NCI-H1048 (cell line): ENCODE measurements around the gene ZNF831.

Experiments used
- DNase-seq: peaks from one replicate; lab custom pipeline; 2025; lab: John Stamatoyannopoulos, UW

The ZNF831 gene

GRCh38 chr20:59141818-59142581 lies 21.6 kb upstream of the ZNF831 start:
- no peak for DNase-seq

- DNase-seq = no peak
These were observed 20.3 kb upstream of the ZNF831 start for GRCh38 chr20:59143326-59143725.

- DNase-seq = no peak
These were observed 19.3 kb upstream of the ZNF831 start for GRCh38 chr20:59144179-59144830.

- DNase-seq = no peak
These were observed 18.8 kb upstream of the ZNF831 start for GRCh38 chr20:59144831-59145196.

GRCh38 chr20:59145247-59145923 lies 18.2 kb upstream of the ZNF831 start:
- no peak for DNase-seq

- DNase-seq = no peak
These were observed 17.5 kb upstream of the ZNF831 start for GRCh38 chr20:59145924-59146779.

GRCh38 chr20:59146780-59147565 lies 16.6 kb upstream of the ZNF831 start:
- DNase-seq = no peak

GRCh38 chr20:59147586-59147985 lies 16.0 kb upstream of the ZNF831 start:
- no peak for DNase-seq

GRCh38 chr20:59148701-59149493 lies 14.7 kb upstream of the ZNF831 start:
- DNase-seq = no peak

GRCh38 chr20:59149678-59150504 lies 13.7 kb upstream of the ZNF831 start:
- no peak for DNase-seq

GRCh38 chr20:59150821-59151251 lies 12.8 kb upstream of the ZNF831 start:
- no peak for DNase-seq

- DNase-seq = no peak
These were observed 12.2 kb upstream of the ZNF831 start for GRCh38 chr20:59151391-59151790.

- DNase-seq = no peak
These were observed 11.8 kb upstream of the ZNF831 start for GRCh38 chr20:59151820-59152219.

GRCh38 chr20:59152559-59153354 lies 10.9 kb upstream of the ZNF831 start:
- DNase-seq = no peak

- DNase-seq = no peak
These were observed 10.3 kb upstream of the ZNF831 start for GRCh38 chr20:59153355-59153681.

GRCh38 chr20:59153832-59154231 lies 9.8 kb upstream of the ZNF831 start:
- DNase-seq = no peak

- DNase-seq = no peak
These were observed 9.2 kb upstream of the ZNF831 start for GRCh38 chr20:59154317-59155013.

- DNase-seq = no peak
These were observed 6.6 kb upstream of the ZNF831 start for GRCh38 chr20:59157064-59157463.
